K562 (cell line): ENCODE measurements around the gene C3. TPM values are rescaled to one million over a fixed set of nuclear protein-coding genes. Genes with fewer than 3 reads are reported as not detected.

Experiments
- ADNP ChIP-seq: fragments of 200-800 bp; sonication (Bioruptor generic); IDR thresholded peaks from 2 replicates; pipeline ENCODE4 v1.6.1; 2016; ENCODE audit warnings: missing genetic modification characterization, missing compliant biosample characterization
- BRD9 ChIP-seq: fragments of 450-650 bp; IDR thresholded peaks from 2 replicates; pipeline ENCODE4 v1.6.1; 2018; ENCODE audit warnings: low read depth; ENCODE audit not compliant: partially characterized antibody
- CBFA2T2 ChIP-seq: fragments of 450-650 bp; conservative IDR thresholded peaks from 2 replicates; pipeline ENCODE4 v1.6.1; 2017; ENCODE audit warnings: mild to moderate bottlenecking
- CC2D1A ChIP-seq: fragments of 450-650 bp; IDR thresholded peaks from 2 replicates; pipeline ENCODE4 v1.6.1; 2017; ENCODE audit warnings: mild to moderate bottlenecking
- DACH1 ChIP-seq: fragments of 450-650 bp; IDR thresholded peaks from 2 replicates; pipeline ENCODE4 v1.6.1; 2018; ENCODE audit not compliant: partially characterized antibody
- ETV6 ChIP-seq, 3 experiments: fragments of 150-350 bp in 1 of 3; sonication (generic) in 1 of 3; formaldehyde crosslinking in 1 of 3; IDR thresholded peaks; 2 replicates each; pipeline versions ENCODE4 v1.6.1 to v1.8.0; 2014 to 2022; ENCODE audit warnings: borderline replicate concordance in 2 of 3, low read depth in 2 of 3, antibody characterized with exemption in 1 of 3, low read length in 1 of 3, mild to moderate bottlenecking in 1 of 3, missing genetic modification reagents in 1 of 3
- GATAD2B ChIP-seq: fragments of 450-650 bp; IDR thresholded peaks from 2 replicates; pipeline ENCODE4 v1.6.1; 2017; ENCODE audit warnings: mild to moderate bottlenecking, borderline replicate concordance
- HES1 ChIP-seq: fragments of 450-650 bp; IDR thresholded peaks from 2 replicates; pipeline ENCODE4 v1.6.1; 2016; ENCODE audit warnings: low read depth, mild to moderate bottlenecking, moderate library complexity
- HNRNPH1 ChIP-seq: fragments of 200-400 bp; formaldehyde crosslinking; optimal IDR thresholded peaks from 2 replicates; pipeline ENCODE3; 2017; ENCODE audit warnings: low read depth, mild to moderate bottlenecking, low read length, moderate library complexity
- KLF1 ChIP-seq: fragments of 450-650 bp; IDR thresholded peaks from 2 replicates; pipeline ENCODE4 v1.6.1; 2016; ENCODE audit warnings: missing genetic modification characterization, missing compliant biosample characterization
- MED1 ChIP-seq: sonication (generic); formaldehyde crosslinking; IDR thresholded peaks from 2 replicates; pipeline ENCODE4 v1.8.1; 2023; ENCODE audit warnings: missing genetic modification reagents, borderline replicate concordance
- MTF1 ChIP-seq: fragments of 250-450 bp; sonication (Bioruptor Pico); IDR thresholded peaks from 2 replicates; pipeline ENCODE4 v1.9.0; 2021; ENCODE audit warnings: moderate library complexity, mild to moderate bottlenecking, inconsistent platforms, borderline replicate concordance
- NR0B1 ChIP-seq: fragments of 450-650 bp; IDR thresholded peaks from one replicate; pipeline ENCODE4 v1.6.1; 2018; ENCODE audit warnings: mild to moderate bottlenecking, moderate library complexity; ENCODE audit not compliant: partially characterized antibody
- POLR3G ChIP-seq: IDR thresholded peaks from 2 replicates; pipeline ENCODE4 v1.6.1; 2011; ENCODE audit not compliant: insufficient read length, insufficient replicate concordance; ENCODE audit errors: extremely low read depth
- SLC30A9 ChIP-seq: fragments of 250-450 bp; sonication (Bioruptor Pico); IDR thresholded peaks from 2 replicates; pipeline ENCODE4 v1.8.0; 2022; ENCODE audit warnings: mild to moderate bottlenecking, moderate library complexity
- SMARCB1 ChIP-seq: IDR thresholded peaks from 2 replicates; pipeline ENCODE4 v1.6.1; 2011; ENCODE audit warnings: improper control_type of control experiment, low read depth; ENCODE audit not compliant: insufficient read length
- SRF ChIP-seq, 2 experiments: fragments of 250-450, 450-650 bp in 1 of 2; sonication (Bioruptor Pico) in 1 of 2; sonication (generic) in 1 of 2; formaldehyde crosslinking; IDR thresholded peaks; 2 replicates each; pipeline versions ENCODE4 v1.5.0 to v1.5.1; 2020 to 2022; ENCODE audit warnings: mild to moderate bottlenecking in 1 of 2, missing genetic modification reagents in 1 of 2
- STAT6 ChIP-seq: sonication (generic); formaldehyde crosslinking; IDR thresholded peaks from 2 replicates; pipeline ENCODE4 v1.8.1; 2023; ENCODE audit warnings: mild to moderate bottlenecking, missing genetic modification reagents
- TRIM25 ChIP-seq: fragments of 450-650 bp; IDR thresholded peaks from 2 replicates; pipeline ENCODE4 v1.7.0; 2016; ENCODE audit warnings: borderline replicate concordance
- ZBED1 ChIP-seq: IDR thresholded peaks from 2 replicates; pipeline ENCODE4 v1.6.1; 2014
- ZKSCAN1 ChIP-seq: fragments of 150-350 bp; IDR thresholded peaks from 2 replicates; pipeline ENCODE4 v1.6.1; 2016; ENCODE audit warnings: low read depth, low read length
- ZKSCAN3 ChIP-seq: fragments of 250-450 bp; sonication (Bioruptor Pico); IDR thresholded peaks from 2 replicates; pipeline ENCODE4 v1.4.0; 2020
- ZKSCAN8 ChIP-seq: fragments of 200-800 bp; sonication (Bioruptor generic); IDR thresholded peaks from 2 replicates; pipeline ENCODE4 v1.6.1; 2016; ENCODE audit warnings: missing genetic modification characterization, missing compliant biosample characterization
- polyA plus RNA-seq, 8 experiments: library from polyadenylated mRNA; depleted of rRNA in 4 of 8; stranded (reverse) in 5 of 8; unstranded in 3 of 8; fragments of >200 nt; fragmentation: Nextera tagmentation in 2 of 8; fragmentation: Illumina TruSeq in 1 of 8; extraction: Ambion mirVana in 2 of 8; extraction: Trizol in 1 of 8; gene quantifications; 2 replicates each; pipeline versions ENCODE4 v1.2.1 to v1.2.3, GENCODE V29; 2011 to 2014; ENCODE audit warnings: inconsistent platforms in 1 of 8, missing spikeins in 1 of 8
- total RNA-seq, 7 experiments: library from RNA; depleted of rRNA in 6 of 7; stranded (reverse); fragments of >200 nt in 6 of 7; fragmentation: Illumina TruSeq in 2 of 7; extraction: Trizol in 2 of 7; gene quantifications; 2 replicates each; pipeline versions ENCODE4 v1.2.1 to v1.2.3, GENCODE V29; 2011 to 2021; ENCODE audit warnings: low replicate concordance in 1 of 7

The C3 gene
- total and polyA plus RNA-seq, 9 of the 15 experiments (the other 6 are each of a cell fraction or from before 2014, with no cell fraction given) = 0.59 to 10.6 (median 2.2) TPM

GRCh38 chr19:6739883-6740588, 19.6 kb upstream of the C3 start (continued):
- TF ChIP-seq STAT6 (CRISPR knock-in tag) (no peak), SLC30A9 (CRISPR knock-in tag) (no peak), BRD9 (no peak), HNRNPH1 (no peak), MED1 (CRISPR knock-in tag) (no peak), TRIM25 (no peak), CC2D1A (no peak), ADNP (tag) (no peak), POLR3G (no peak), GATAD2B (no peak), ZKSCAN3 (CRISPR knock-in tag) (no peak), KLF1 (tag) (no peak), ZKSCAN8 (CRISPR knock-in tag) (no peak), ZKSCAN1 (no peak), DACH1 (no peak), HES1 (no peak), SMARCB1 (no peak), NR0B1 (no peak), ZBED1 (no peak), ETV6 (IDR thresholded peaks at IDR 0.05; ENCODE audit: borderline replicate concordance in 1 of 2, low read depth in 2 of 2, low read length in 1 of 2) (no peak), ETV6 (CRISPR knock-in tag; IDR thresholded peaks at IDR 0.05; ENCODE audit: borderline replicate concordance) (no peak), CBFA2T2 (peak; percentile 15; the same call in 1 of the 2 replicates), MTF1 (CRISPR knock-in tag) (no peak), SRF (CRISPR knock-in tag; IDR thresholded peaks at IDR 0.05) (peak in 1 of 2 experiments; percentile 41; a peak in 1 of 4 replicates)
